NCI-H2196 (cell line): ENCODE measurements around the gene C14orf93.
"Not testable (repeated sequence)": the region's sequence is repeated elsewhere in the genome, so short reads cannot be mapped to it uniquely, and the experiment has no call there.

Experiments
- DNase-seq: peaks from one replicate; lab custom pipeline; 2025; ENCODE audit not compliant: unreplicated experiment; lab: John Stamatoyannopoulos, UW

The C14orf93 gene

DNA sequence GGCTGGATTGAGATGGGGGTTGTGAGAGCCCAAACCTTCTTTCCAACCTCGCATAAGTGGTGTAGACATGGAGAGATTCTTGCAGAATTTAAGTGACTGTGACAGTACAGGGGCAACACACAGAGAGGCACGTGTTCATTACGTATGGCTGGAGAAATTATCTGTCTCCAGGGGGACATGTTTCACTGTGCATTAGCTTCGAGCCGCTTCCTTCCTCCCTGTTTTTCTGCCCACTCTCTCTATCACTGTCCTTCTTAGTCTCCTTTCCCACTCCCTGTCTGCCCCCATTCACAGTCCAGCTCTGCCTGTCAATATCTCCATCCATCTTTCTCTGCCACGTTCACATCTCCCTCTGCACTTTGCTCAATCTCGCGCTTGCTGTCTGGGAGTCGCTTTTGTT is 11.5 kb upstream of the C14orf93 start:
- DNase-seq, result no peak

DNA sequence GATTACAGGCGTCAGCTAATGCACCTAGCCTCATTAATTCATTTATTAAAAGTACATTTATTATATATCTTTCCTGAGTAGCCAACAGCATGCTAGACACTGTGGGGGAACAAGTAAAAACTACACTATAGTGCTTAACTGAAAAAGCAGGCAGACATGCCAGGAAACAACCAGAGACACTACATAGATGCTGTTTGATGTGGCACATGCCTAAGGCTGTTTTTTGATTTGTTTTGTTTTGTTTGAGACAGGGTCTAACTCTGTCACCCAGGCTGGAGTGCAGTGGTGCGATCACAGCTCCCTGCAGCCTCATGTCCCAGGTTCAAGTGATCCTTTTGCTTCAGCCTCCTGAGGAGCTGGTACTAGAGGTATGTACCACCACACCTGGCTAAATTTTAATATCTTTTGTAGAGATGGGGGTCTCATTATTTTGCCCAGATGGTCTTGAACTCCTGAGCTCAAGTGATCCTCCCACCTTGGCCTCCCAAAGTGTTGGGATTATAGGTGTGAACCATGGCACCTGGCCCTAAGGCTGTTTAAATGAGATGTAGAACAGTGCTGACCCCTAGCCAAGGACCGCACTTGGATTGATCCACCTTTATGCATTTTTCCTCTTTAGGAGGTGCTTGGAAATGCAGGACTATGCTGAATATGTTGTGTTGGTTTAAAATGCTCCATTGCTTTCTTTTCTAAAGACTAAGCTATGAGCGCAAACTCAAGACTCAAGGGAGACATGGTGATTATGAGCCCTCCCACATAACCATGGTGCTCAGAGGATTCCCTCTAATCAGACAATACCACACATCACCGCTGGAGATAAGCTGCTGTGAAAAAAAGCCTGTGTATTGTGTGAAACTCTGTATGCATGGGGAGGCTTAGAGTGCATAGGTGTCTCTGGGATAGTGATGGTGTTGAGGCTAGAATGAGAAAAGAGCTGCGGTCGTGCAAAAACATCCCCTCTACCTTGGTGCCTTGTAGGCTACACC is 10.5 kb upstream of the C14orf93 start:
- DNase-seq, result no peak

DNA sequence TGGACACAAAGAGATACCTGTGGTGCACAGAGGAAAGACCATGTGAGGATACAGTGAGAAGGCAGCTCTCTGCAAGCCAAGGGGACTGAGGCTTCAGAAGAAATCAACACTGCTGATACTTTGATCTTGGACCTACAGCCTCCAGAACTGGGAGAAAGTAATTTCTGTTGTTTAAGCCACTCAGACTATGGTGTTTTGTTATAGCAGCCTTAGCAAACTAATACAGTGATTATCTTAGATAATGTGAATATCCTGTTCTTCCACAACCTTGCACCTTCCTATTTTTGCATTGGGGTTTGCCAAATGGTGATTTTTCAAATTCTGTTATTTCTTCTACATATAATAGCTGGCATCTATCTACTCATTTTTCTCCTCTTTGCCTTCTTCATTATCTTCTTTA is 8.2 kb upstream of the C14orf93 start:
- no peak for DNase-seq

DNA sequence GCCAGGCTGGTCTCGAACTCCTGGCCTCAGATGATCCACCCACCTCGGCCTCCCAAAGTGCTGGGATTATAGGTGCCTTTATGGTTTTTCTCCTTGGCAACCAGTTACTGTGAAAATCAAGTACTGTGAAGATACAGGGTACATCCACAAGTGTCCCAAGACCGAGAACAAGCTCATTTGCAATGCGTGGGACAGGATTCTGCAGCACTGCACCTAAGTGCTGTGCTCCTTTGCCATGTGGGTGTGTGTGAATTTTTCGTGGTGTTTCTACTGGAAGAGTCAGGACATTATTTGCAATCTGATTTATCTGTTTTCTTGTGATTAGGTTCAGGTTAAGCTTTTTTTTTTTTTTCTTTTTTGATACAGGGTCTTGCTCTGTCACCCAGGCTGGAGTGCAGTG is 7.1 kb upstream of the C14orf93 start:
- DNase-seq, result no peak

DNA sequence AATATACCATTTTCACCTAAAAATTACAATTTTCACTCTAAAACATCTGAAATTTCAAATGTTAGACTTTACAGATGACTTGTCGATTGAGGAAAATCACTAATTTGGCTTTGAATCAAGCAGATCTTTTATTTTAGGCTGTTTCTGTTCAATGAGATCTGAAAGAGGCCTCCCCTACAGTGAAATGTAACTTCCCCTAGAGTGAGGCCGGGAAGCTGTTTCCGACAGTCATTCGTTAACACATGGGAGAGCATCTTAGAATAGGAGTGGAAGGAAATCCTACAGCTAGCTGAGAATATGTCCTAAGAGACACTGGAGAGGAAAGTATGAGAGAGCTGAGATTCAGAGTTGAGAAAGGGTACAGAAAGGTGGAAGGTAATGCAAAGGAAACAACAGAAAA is 5.7 kb upstream of the C14orf93 start:
- DNase-seq, result no peak

DNA sequence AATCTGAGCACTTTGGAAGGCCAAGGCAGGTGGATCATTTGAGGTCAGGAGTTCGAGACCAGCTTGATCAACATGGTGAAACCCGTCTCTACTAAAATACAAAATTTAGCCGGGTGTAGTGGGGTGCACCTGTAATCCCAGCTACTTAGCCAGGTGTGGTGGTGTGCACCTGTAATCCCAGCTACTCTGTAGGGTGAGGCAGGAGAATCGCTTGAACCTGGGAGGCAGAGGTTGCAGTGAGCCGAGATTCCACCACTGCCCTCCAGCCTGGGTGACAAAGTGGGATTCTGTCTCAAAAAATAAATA is 3.8 kb upstream of the C14orf93 start:
- not testable (repeated sequence) for DNase-seq

DNA sequence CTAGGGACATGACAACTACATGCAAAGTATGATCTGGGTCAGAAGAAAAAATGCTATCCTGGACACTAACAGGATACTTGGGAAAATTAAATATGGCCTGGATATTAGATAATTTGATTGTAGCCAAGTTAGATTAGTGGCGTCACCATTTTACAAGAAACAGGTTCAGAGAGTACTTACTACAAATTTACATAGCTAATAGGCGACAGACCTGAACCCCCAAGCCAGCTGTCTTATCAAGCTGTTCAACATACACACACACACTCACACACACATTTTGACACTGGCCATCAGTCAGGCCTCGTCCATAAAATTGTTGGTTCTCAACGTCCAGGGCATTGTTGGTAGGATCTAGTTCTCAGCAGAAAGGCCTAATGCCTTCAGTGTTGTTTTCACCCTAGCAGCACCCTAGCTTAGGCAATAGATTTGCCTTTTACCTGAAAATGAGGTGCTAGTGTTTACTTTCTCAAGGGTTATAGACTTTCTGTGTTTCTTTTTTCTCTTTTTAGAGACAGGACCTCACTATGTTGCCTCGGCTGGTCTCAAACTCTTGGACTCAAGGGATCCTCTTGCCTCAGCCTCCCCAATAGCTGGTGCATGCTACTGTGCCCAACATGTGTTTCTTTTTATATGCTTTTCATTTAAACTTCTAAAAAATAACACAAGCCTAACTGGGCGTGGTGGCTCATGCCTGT is 3.3 kb upstream of the C14orf93 start:
- no peak for DNase-seq

DNA sequence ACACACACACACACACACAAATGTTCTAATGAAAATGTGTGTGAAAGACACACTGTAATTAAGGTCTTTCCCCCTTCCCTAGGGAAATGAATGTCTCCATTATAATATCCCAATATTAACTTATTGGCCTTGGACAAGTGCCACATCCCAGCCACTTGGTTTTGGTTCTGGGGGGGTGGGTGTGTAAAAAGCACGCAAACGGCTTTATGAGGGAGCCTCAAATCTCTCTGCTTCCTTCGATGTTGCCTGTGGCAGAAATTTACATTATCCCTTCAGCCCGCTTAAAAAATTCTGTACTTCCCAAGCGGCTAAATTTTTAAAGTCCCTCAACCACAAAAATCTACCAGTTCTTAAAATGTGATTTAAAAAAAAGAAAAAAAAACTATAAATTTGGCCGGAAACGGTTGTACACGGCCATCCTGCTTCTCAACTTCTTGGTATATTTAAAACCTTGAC is 432 bp downstream of the C14orf93 start:
- DNase-seq, result no peak

DNA sequence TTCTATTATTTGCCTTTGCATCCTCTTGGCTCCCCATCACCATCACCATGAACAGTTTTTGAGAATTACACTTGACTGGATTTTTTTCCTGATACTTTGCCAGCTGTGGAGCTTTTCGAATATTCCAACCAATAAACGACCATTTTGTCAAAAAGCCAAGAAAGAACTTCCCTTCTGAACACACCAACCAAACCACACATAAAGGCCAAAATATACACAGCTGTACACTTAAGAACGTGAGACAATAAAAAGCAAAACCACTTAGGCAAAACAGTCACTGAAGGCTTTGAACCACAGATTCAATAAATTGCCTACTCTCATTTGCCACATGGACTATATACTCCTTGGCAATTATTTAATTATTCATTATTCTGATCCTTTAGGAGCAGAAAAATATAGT is 1.1 kb downstream of the C14orf93 start:
- DNase-seq, result peak; percentile 53

DNA sequence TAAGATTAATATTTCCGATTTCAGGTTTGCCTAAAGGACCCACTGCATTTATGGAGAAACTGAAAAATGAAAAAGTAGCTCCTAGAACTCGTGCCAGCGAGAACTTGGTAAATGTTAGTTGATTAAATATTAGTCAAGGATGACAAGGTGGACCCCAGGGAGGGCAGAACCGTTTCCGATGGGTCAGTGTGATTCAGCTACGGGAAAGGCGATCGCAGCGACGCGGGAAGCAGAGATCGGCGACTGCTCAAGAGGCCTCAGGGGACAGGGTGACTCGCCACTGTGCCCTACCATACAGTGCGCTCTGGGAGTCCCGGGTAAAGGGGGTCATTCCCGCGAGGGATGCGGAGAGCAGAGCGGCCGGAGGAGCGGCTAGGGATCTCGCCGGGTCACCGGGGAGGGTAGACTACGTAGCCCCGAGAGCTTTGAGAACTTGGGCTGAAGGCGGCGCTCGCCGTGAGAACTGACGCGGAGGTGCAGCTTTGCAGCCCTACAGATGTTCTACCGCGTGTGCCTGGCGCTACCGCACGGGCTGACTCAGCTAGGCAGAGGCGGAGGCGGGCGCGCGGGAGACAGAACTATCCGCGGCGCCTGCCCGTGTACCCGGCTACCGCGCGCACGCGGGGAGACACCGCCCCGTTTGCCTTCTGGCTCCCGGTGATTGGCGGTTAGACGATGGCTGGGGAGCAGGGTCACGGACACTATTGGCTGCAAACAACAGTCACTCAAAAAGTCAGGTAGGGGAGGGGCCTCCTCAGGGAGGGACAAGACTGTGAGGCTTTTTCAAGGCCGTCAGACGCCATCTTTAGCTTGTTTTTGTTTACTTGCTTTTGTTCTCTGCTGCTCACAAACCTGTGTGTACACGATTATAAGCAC is 3.2 kb downstream of the C14orf93 start:
- DNase-seq, result peak; percentile 98

DNA sequence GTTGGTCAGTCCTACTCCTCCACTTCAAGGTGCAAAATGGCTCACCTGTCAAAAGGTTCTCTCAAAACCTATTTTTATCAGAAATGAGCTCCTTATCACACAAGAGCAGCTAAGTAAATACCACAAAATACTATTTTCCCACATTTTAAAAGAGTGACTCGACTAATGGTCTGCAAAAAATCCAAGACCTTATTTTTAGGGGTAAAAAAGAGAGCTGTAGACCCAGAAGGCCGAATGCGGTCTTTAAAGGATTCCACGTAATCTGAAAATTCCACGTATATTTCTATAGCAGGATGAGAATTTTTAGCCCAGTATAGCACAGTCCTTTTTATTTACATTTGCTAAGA is 3.8 kb downstream of the C14orf93 start:
- DNase-seq, result no peak

DNA sequence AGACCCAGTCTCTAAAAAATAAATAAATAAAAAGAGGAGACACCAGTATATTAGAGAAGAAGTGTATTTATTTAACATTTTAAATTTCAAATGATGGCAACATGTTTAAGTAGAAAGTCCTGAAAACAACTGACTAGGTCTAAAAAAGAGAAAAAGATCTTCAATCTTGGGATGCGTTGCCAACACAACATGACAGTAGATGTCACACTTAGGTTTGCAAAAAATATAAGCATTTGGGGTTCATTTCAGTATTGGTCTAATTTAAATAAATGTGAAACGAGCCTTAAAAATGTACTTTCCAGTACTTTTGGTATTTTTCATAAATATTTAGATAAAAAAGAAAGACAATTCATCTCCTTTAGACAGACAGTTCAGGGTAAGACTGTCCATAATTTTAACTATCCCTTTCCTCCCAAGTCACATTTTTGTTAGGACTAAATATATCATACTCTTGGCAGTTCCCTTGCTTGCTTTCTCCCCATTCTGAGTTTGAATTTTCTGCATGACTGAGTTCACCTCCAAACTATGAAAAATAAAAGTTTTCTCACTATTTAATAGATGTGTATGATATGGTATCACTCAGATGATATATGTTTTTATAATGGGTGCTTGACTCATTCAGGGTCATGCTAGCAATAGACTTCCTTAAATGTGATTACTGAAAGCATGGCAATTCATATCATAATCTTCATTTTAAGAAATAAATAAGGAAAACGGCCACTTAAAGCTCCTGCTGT is 4.3 kb downstream of the C14orf93 start:
- no peak for DNase-seq

DNA sequence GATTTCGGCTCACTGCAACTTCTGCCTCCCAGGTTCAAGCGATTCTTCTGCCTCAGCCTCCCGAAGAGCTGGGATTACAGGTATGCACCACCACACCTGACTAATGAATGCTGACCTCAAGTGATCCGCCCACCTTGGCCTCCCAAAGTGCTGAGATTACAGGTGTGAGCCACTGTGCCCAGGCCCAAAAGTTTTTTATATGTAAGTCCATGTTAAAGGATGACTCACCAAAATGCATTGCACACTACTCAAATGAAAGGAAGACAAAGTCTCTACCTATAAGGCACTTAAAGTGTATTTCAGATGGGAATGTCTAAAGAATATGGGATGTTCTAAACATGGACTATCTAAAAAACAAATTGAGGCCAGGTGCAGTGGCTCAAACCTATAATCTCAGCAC is 5.7 kb downstream of the C14orf93 start:
- not testable (repeated sequence) for DNase-seq

DNA sequence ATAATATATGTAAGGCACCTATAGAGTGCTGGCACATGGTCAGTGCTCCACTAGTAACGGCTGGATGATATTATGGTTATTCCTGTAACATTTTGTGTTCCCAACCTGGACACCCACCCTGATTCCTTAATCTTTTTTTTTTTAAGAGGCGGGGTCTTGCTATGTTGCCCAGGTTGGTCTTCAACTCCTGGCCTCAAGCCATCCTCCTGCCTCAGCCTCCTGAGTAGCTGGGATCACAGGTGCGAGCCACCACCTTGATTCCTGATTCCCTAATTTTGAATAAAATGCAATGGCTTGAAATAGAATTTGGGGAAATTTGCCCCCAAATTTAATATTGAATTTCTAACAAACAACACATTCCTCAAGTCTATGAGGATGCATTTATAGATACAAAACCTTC is 7.4 kb downstream of the C14orf93 start:
- no peak for DNase-seq

DNA sequence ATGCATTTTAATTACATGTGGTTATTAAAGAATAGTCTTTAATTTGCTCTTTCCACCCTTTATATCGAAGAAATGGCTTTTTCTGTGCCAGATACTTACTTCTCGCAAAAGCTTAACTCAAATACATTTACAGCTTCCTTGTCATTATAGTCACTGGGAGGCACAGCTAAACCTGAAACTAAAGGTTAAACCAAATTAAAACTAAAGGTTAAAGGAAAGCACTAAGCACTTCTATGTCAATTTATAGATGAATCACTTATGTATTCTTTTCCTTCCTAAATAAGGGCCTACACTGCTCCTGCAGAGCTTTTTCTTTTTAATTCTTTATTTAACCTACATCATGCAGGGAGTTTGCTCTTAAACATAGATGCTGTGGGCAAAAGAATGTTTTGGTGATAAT is 9.1 kb downstream of the C14orf93 start:
- DNase-seq, result no peak

DNA sequence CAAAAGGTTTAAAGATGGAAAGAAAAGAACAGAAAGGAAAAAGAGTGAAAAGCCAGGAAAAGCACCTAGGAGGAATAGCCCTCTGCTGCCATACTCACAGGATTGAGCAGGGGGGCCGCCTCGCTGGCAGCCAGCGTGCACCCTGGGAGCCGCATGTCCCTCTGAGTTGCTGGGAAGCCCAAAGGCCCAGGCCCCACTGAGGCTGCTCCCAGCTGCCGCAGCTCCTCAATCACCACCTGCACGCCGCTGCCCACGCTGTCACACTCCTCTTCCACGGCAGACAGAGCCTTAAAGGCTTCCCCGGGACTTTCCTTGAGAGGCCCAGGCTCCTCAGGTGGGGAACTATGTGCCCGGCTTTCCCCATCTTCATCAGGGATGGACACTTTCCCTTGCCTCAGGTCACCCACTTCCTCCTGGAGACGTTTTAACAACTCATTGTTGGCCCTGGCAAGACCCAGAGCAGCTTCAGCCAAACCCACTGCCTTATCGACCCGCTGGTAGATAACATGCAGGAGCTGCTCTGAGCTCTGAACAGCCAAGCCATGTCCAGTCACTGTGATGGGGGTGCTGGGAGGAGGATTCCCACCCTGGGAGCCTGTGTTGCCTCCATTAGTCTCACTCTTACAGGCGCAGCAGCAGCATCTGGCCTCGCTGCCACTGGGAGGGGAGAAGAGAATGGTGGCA is 11.5 kb downstream of the C14orf93 start:
- DNase-seq, result no peak

DNA sequence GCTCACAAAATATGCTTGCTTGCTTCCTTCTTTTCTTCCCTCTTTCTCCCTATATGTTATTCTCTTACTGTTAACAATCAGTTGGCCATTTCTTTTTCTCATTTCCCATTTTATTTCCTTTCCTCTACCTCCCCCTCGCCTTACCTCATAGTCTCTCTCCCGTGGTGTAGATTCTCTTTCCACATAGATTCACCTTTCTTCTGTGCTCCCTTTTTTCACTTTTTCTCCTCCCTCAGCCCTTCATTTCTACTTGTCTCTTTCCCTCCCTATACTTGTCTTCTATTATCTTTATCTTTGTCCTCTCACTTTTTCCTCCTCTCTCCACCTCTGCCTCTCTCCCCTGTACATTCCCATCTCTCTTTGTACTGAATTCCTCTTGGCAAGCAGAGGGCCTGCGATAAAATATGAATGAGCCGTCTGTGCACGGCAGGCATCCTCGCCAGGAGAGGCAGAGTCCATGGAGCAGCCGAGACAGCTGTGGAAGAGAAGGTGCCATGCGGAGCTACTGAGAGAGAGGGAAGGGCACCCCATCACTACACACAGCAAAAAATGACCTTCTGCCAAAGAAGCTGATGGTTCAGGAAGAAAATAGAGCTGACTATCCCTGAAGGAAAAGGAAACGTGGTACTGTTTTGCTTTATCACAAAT is 12.1 kb downstream of the C14orf93 start:
- no peak for DNase-seq

DNA sequence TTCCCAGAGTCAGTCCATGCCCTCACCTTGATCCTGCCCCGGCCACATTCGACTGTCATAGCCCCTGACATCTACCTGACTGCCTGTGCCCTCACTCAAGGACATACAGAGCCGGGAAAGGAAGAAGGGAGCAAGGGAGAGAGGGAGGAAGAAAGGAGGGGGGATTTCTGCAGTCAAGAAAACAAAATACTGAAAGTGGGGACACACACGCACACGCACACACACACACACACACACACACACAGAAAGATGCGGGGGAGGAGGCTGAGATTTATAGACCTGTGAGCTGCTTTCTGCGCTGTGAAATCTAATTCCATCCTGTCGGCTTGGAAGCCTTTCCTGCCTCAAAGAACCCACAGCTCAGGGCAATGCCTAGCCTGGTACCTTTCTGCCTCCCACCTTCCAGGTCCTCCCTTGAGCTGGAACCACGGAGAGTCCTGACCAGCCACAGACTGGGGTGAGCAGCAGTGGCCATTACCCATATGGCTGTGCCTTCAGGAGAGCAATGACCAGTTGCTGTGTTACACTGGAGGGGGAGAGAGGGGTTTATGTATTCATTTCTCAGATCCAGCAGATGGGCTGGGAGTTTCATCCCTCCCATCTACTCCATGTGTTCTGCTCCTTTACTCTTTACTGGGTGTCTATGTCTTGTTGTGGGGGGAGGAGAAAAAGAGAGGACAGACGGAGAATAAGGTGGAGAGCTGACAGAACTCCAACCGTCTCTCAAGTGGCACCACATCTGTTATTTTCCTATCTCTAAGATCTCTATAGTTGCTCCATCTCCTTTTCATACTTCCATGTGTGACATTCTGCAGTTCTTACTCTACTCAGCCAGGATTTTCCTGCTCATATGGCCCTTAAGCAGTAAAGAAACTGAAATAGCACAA is 12.9 kb downstream of the C14orf93 start:
- no peak for DNase-seq
